Astrocyte of the cerebellum (primary cell): ENCODE measurements around the gene PTGDS.
"Not testable (repeated sequence)": the region's sequence is repeated elsewhere in the genome, so short reads cannot be mapped to it uniquely, and the experiment has no call there.

Experiments
- DNase-seq: peaks from one replicate; pipeline ENCODE4 v3.0.0-alpha.2; 2011; ENCODE audit warnings: low read depth
- H3K4me3 ChIP-seq: 2 replicates; pipeline ENCODE4 v1.5.1; 2011; ENCODE audit warnings: mild to moderate bottlenecking, low read depth, low read length, moderate library complexity
- in situ Hi-C: cut with HindIII; loops from 2 replicates; pipeline ENCODE4 v1.10.0; 2017; ENCODE audit warnings: low sequenced_read_pairs
- TF ChIP-seq, protein P1 (sequence below): IDR thresholded peaks from 2 replicates; pipeline ENCODE4 v1.5.1; 2012; ENCODE audit warnings: low read length, low read depth, moderate library complexity, mild to moderate bottlenecking; ENCODE audit errors: missing control alignments

The PTGDS gene

GRCh38 chr9:137000177-137000930 lies 23.1 kb downstream of the PTGDS start:
- in situ Hi-C loops: no loop called here
- peak; percentile 34 for DNase-seq
- H3K4me3 ChIP-seq: no peak overlapping the region
- TF ChIP-seq, protein P1, sequence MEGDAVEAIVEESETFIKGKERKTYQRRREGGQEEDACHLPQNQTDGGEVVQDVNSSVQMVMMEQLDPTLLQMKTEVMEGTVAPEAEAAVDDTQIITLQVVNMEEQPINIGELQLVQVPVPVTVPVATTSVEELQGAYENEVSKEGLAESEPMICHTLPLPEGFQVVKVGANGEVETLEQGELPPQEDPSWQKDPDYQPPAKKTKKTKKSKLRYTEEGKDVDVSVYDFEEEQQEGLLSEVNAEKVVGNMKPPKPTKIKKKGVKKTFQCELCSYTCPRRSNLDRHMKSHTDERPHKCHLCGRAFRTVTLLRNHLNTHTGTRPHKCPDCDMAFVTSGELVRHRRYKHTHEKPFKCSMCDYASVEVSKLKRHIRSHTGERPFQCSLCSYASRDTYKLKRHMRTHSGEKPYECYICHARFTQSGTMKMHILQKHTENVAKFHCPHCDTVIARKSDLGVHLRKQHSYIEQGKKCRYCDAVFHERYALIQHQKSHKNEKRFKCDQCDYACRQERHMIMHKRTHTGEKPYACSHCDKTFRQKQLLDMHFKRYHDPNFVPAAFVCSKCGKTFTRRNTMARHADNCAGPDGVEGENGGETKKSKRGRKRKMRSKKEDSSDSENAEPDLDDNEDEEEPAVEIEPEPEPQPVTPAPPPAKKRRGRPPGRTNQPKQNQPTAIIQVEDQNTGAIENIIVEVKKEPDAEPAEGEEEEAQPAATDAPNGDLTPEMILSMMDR: no peak

GRCh38 chr9:137001857-137002645 lies 24.7 kb downstream of the PTGDS start:
- TF ChIP-seq, protein P1: no peak
- in situ Hi-C loops: no loop called here
- H3K4me3 ChIP-seq: no peak overlapping the region
- DNase-seq: no peak

DNA sequence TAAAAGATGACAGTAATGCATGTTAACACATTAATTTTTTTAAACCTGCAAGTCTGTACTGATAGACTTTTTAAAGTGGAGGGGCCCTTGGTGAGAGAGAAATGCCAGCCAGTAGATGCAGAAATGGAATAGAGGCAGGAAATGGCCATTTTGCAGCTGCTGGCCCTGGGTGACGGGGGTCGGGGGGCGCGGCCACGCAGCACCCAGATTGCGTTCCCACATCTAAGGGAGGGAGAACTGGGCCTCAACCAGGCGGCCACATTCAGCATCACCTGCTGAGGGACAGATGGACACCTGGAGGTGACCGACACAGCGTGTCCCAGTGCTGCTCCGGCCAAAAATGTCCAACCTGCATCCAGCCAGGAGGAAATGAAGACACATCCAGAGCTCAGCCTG lies 25.3 kb downstream of the PTGDS start:
- in situ Hi-C loops: no loop called here
- DNase-seq: no peak
- TF ChIP-seq, protein P1: no peak
- H3K4me3 ChIP-seq: no peak overlapping the region

GRCh38 chr9:137004285-137004684 lies 27.0 kb downstream of the PTGDS start:
- DNase-seq, H3K4me3 ChIP-seq, in situ Hi-C loops: not testable (repeated sequence)
- TF ChIP-seq, protein P1: peak; percentile 39

GRCh38 chr9:137006116-137007003 lies 29.1 kb downstream of the PTGDS start:
- TF ChIP-seq, protein P1: no peak
- DNase-seq: no peak
- in situ Hi-C loops: no loop called here
- H3K4me3 ChIP-seq: no peak overlapping the region
